ENCODE measurements around the gene ME2. TPM values are rescaled to one million over a fixed set of nuclear protein-coding genes. Genes with fewer than 3 reads are reported as not detected.
"Not testable (repeated sequence)": the region's sequence is repeated elsewhere in the genome, so short reads cannot be mapped to it uniquely, and the experiment has no call there.

ME2 gene
- total RNA-seq, 1 donor from 2014 or later = 122 TPM

GRCh38 chr18:50944245-50944932 lies 65.5 kb downstream of the ME2 start:
- Mint-ChIP-seq H3K4me3 (no peak overlapping the region), H3K27ac (no peak overlapping the region), H3K36me3 (ENCODE audit: low read depth) (peaks cover 18% of the 10 kb centered on the region), H3K4me1 (ENCODE audit: low read depth) (no peaks in the 10 kb centered on the region), H3K27me3 (ENCODE audit: insufficient read depth) (no peaks in the 10 kb centered on the region), H3K9me3 (no peaks in the 10 kb centered on the region)
- no peak for DNase-seq (ENCODE audit: low spot score)
- intact Hi-C loops (cut with micrococcal nuclease) = no loop called here

DNA sequence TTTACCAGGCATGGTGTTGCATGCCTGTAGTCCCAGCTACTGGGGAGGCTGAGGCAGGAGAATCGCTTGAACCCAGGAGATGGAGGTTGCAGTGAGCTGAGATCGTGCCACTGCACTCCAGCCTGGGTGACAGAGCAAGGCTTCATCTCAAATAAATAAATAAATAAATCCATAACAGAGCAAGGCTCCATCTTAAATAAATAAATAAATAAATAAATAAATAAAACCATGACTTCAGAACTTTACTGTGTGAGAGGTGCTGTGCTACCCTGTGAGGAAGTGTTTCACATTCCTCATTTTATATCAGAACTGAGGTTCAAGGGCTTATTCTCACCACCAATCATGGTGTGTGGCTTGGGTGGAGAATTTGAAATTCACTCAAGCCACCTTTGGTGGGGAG lies 67.0 kb downstream of the ME2 start:
- not testable (repeated sequence) for H3K27ac Mint-ChIP-seq; H3K27me3 Mint-ChIP-seq (ENCODE audit: insufficient read depth); H3K4me3 Mint-ChIP-seq; DNase-seq (ENCODE audit: low spot score); H3K9me3 Mint-ChIP-seq; H3K4me1 Mint-ChIP-seq (ENCODE audit: low read depth)
- peaks cover 18% of the 10 kb centered on the region for H3K36me3 Mint-ChIP-seq (ENCODE audit: low read depth)
- intact Hi-C loops (cut with micrococcal nuclease) = loop anchor here (2.0 kb wide), 1 partner anchor 23 kb away; the partner anchor contains the start of gene ELAC1

GRCh38 chr18:50947899-50948298 lies 69.0 kb downstream of the ME2 start:
- Mint-ChIP-seq H3K4me1 (ENCODE audit: low read depth) (no peaks in the 10 kb centered on the region), H3K27ac (no peak overlapping the region)
- intact Hi-C loops (cut with micrococcal nuclease) = loop anchor here (2.0 kb wide), 1 partner anchor 21 kb away; the partner anchor contains the start of gene ELAC1

DNA sequence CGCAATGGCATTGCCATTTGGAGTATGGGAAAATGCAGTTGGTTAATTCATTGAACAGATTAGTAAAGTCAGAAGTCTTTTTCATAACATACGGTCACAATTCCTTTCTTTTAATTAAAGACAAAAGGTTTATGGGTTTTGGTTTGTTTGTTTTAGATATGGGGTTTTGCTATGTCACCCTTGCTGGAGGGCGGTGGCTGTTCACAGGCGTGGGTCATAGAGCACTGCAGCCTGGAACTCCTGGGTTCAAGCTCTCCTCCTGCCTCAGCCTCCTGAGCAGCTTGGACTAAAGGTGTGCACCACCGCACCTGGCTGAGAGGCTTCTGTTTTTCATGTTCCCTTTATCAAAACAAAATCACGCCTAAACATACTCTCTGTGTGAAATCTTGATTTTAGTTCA lies 70.3 kb downstream of the ME2 start:
- no peaks in the 10 kb centered on the region for H3K9me3 Mint-ChIP-seq
- H3K4me3 Mint-ChIP-seq = no peak overlapping the region
- peaks cover 10% of the 10 kb centered on the region for H3K36me3 Mint-ChIP-seq (ENCODE audit: low read depth)
- intact Hi-C loops (cut with micrococcal nuclease) = no loop called here
- no peaks in the 10 kb centered on the region for H3K4me1 Mint-ChIP-seq (ENCODE audit: low read depth)
- DNase-seq (ENCODE audit: low spot score) = no peak
- no peaks in the 10 kb centered on the region for H3K27me3 Mint-ChIP-seq (ENCODE audit: insufficient read depth)
- no peak overlapping the region for H3K27ac Mint-ChIP-seq

More at GRCh38 chr18:50947899-50948298, 69.0 kb downstream of the ME2 start:
- DNase-seq (ENCODE audit: low spot score) = no peak
- Mint-ChIP-seq H3K4me3 (no peak overlapping the region), H3K27me3 (ENCODE audit: insufficient read depth) (no peaks in the 10 kb centered on the region), H3K36me3 (ENCODE audit: low read depth) (peaks cover 14% of the 10 kb centered on the region), H3K9me3 (no peaks in the 10 kb centered on the region)

DNA sequence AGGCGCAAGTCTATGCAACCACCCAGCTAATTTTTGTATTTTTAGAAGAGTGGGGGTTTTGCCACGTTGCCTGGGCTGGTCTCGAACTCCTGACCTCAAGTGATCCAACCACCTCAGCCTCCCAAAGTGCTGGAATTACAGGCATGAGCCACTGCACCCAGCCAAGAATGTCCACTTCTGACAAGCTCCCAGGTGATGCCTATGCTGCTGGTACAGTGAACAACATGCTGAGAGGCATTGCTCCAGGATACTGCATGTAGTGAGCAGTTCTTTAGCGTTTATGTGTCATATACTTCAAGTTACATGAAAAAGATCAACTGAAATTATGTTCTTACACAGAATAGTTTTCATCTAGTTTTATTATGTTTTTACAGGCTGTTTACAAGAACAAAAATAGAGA lies 71.7 kb downstream of the ME2 start:
- no peak overlapping the region for H3K27ac Mint-ChIP-seq
- no peak overlapping the region for H3K4me3 Mint-ChIP-seq
- H3K36me3 Mint-ChIP-seq (ENCODE audit: low read depth) = peaks cover 8% of the 10 kb centered on the region
- no peak for DNase-seq (ENCODE audit: low spot score)
- no peaks in the 10 kb centered on the region for H3K9me3 Mint-ChIP-seq
- H3K27me3 Mint-ChIP-seq (ENCODE audit: insufficient read depth) = no peaks in the 10 kb centered on the region
- intact Hi-C loops (cut with micrococcal nuclease) = no loop called here
- H3K4me1 Mint-ChIP-seq (ENCODE audit: low read depth) = no peaks in the 10 kb centered on the region

- H3K4me1 Mint-ChIP-seq (ENCODE audit: low read depth) = no peaks in the 10 kb centered on the region
- intact Hi-C loops (cut with micrococcal nuclease) = no loop called here
Observed at GRCh38 chr18:50953822-50954221, 74.9 kb downstream of the ME2 start.

GRCh38 chr18:50955253-50955652 lies 76.3 kb downstream of the ME2 start:
- no peak for DNase-seq (ENCODE audit: low spot score)
- Mint-ChIP-seq H3K36me3 (ENCODE audit: low read depth) (no peaks in the 10 kb centered on the region), H3K27me3 (ENCODE audit: insufficient read depth) (no peaks in the 10 kb centered on the region)

More at GRCh38 chr18:50953822-50954221, 74.9 kb downstream of the ME2 start:
- no peak for DNase-seq (ENCODE audit: low spot score)
- H3K36me3 Mint-ChIP-seq (ENCODE audit: low read depth) = no peaks in the 10 kb centered on the region
- H3K27me3 Mint-ChIP-seq (ENCODE audit: insufficient read depth) = no peaks in the 10 kb centered on the region
- no peak overlapping the region for H3K27ac Mint-ChIP-seq
- H3K4me3 Mint-ChIP-seq = no peak overlapping the region
- no peaks in the 10 kb centered on the region for H3K9me3 Mint-ChIP-seq

DNA sequence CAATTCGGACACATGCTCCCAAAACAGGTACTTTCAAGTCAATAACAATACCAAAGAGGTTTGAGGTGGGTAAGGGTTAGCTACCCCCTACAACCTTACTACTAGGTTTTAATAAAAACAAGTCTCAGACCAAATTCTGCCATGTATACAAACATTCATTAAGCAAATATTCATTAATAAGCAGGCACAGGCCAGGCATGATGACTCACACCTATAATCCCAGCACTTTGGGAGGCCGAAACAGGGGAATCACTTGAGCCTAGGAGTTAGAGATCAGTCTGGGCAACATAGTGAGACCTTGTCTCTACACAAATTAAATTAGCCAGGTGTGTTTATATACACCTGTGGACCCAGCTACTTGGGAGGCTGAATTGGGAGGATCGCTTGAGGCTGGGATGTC lies 77.2 kb downstream of the ME2 start:
- Mint-ChIP-seq H3K36me3 (ENCODE audit: low read depth) (peaks cover 2% of the 10 kb centered on the region), H3K4me1 (ENCODE audit: low read depth) (no peaks in the 10 kb centered on the region), H3K9me3 (peaks cover 5% of the 10 kb centered on the region), H3K4me3 (no peak overlapping the region), H3K27me3 (ENCODE audit: insufficient read depth) (no peaks in the 10 kb centered on the region), H3K27ac (no peak overlapping the region)
- DNase-seq (ENCODE audit: low spot score) = no peak
- intact Hi-C loops (cut with micrococcal nuclease) = no loop called here

More at GRCh38 chr18:50955253-50955652, 76.3 kb downstream of the ME2 start:
- no peaks in the 10 kb centered on the region for H3K4me1 Mint-ChIP-seq (ENCODE audit: low read depth)
- H3K4me3 Mint-ChIP-seq = no peak overlapping the region
- intact Hi-C loops (cut with micrococcal nuclease) = no loop called here
- no peak overlapping the region for H3K27ac Mint-ChIP-seq
- no peaks in the 10 kb centered on the region for H3K9me3 Mint-ChIP-seq

GRCh38 chr18:50961974-50962373 lies 83.1 kb downstream of the ME2 start:
- no peak for DNase-seq (ENCODE audit: low spot score)
- H3K4me3 Mint-ChIP-seq = no peak overlapping the region
- no peak overlapping the region for H3K27ac Mint-ChIP-seq
- no peaks in the 10 kb centered on the region for H3K4me1 Mint-ChIP-seq (ENCODE audit: low read depth)
- H3K36me3 Mint-ChIP-seq (ENCODE audit: low read depth) = peaks cover 5% of the 10 kb centered on the region
- peaks cover 6% of the 10 kb centered on the region for H3K27me3 Mint-ChIP-seq (ENCODE audit: insufficient read depth)
- intact Hi-C loops (cut with micrococcal nuclease) = loop anchor here (10.0 kb wide), 1 partner anchor 677 kb away; the partner anchor contains the start of genes CXXC1 and MBD1
- H3K9me3 Mint-ChIP-seq = peaks cover 26% of the 10 kb centered on the region

GRCh38 chr18:50967714-50968661 lies 89.1 kb downstream of the ME2 start, which contains the start of gene ELAC1:
Gene ELAC1 (plus strand): TSS chr18:50968040. CDS start chr18:50974405, 6,365 bp downstream.
- H3K4me3 Mint-ChIP-seq = peak within 1 kb of the TSS; percentile 96
- H3K9me3 Mint-ChIP-seq = peaks cover 11% of the 10 kb centered on the region
- intact Hi-C loops (cut with micrococcal nuclease) = loop anchor here (1.0 to 10.0 kb wide), 8 partner anchors 21 to 683 kb away; partner anchors contain the start of genes CXXC1, MBD1, MEX3C and MRO
- H3K27me3 Mint-ChIP-seq (ENCODE audit: insufficient read depth) = peaks cover 2% of the 10 kb centered on the region
- H3K27ac Mint-ChIP-seq = peak within 1 kb of the TSS; percentile 94
- H3K36me3 Mint-ChIP-seq (ENCODE audit: low read depth) = peaks cover 7% of the 10 kb centered on the region
- DNase-seq (ENCODE audit: low spot score) = peak; percentile 60
- peaks cover 22% of the 10 kb centered on the region for H3K4me1 Mint-ChIP-seq (ENCODE audit: low read depth)

DNA sequence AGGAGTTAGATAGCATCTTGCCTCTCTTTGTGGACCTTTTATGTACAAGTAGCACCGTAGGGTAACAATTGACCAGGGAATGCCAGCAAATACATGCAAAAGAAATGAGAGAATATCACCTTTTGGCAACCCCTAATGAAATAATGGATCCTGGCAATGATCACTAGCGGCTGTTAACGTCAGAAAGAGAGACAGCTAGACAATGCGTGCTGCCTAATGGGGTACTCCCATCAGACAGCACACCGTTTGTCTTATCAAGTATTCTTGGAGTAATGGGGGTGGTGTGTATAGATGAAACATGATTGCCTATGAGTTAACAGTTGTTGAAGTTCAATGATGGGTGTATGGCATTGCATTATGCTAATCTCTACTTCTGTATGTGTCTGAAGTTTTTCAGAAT lies 90.5 kb downstream of the ME2 start:
- H3K4me3 Mint-ChIP-seq = peak overlapping the region; percentile 96
- peaks cover 4% of the 10 kb centered on the region for H3K36me3 Mint-ChIP-seq (ENCODE audit: low read depth)
- intact Hi-C loops (cut with micrococcal nuclease) = loop anchor here (2.0 to 10.0 kb wide), 5 partner anchors 23 to 685 kb away; partner anchors contain the start of genes CXXC1, MBD1, MEX3C and MRO
- no peak for DNase-seq (ENCODE audit: low spot score)
- no peaks in the 10 kb centered on the region for H3K9me3 Mint-ChIP-seq
- H3K4me1 Mint-ChIP-seq (ENCODE audit: low read depth) = peaks cover 26% of the 10 kb centered on the region
- peaks cover 2% of the 10 kb centered on the region for H3K27me3 Mint-ChIP-seq (ENCODE audit: insufficient read depth)
- H3K27ac Mint-ChIP-seq = no peak overlapping the region

DNA sequence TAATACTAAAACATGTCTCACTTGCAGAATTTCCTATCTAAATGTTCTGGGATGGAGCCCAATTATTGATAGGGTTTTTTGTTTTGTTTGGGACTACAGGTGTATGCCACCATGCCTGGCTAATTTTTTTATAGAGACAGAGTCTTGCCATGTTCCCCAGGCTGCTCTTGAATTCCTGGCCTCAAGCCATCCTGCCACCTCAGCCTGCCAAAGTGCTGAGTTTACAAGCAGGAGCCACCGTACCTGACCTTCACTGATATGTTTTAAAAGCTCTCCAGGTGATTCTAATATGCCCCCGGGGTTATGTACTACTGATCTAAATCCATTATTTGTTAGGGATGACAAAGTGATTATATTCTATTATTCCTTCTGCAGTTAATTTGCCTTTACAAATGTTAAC lies 91.1 kb downstream of the ME2 start:
- Mint-ChIP-seq H3K4me1 (ENCODE audit: low read depth) (peaks cover 26% of the 10 kb centered on the region), H3K9me3 (no peaks in the 10 kb centered on the region), H3K27ac (no peak overlapping the region), H3K4me3 (no peak overlapping the region), H3K27me3 (ENCODE audit: insufficient read depth) (peaks cover 2% of the 10 kb centered on the region), H3K36me3 (ENCODE audit: low read depth) (peaks cover 9% of the 10 kb centered on the region)
- intact Hi-C loops (cut with micrococcal nuclease) = no loop called here
- DNase-seq (ENCODE audit: low spot score) = no peak
